AG04449 (cell line): ENCODE results near the gene CUL2.
A peak's percentile ranks its signal among the peaks of the same experiment; 100 is the strongest.
"Not testable (repeated sequence)": the region's sequence is repeated elsewhere in the genome, so short reads cannot be mapped to it uniquely, and the experiment has no call there.

Experiments used
- CTCF ChIA-PET: fragments of 350-600 bp; formaldehyde crosslinking; extraction: SDS; loops from one replicate; lab custom pipeline; 2021; ENCODE audit warnings: antibody characterized with exemption; lab: Yijun Ruan, JAX
- POLR2A ChIA-PET: fragments of 400-600, 350-600 bp; formaldehyde crosslinking; extraction: SDS; loops from one replicate; lab custom pipeline; 2020; ENCODE audit warnings: antibody characterized with exemption, inconsistent platforms; lab: Yijun Ruan, JAX
- DNase-seq: peaks from one replicate; pipeline ENCODE4 v3.0.0-alpha.2; 2010; ENCODE audit warnings: low read depth, low spot score
- H3K4me3 ChIP-seq: 2 replicates; pipeline ENCODE4 v1.5.1; 2011; ENCODE audit warnings: low read depth, mild to moderate bottlenecking, control low read depth, low read length
- TF ChIP-seq, protein P1 (sequence below): IDR thresholded peaks from one replicate; pipeline ENCODE4 v1.5.1; 2011; ENCODE audit warnings: mild to moderate bottlenecking, moderate library complexity, low read length, control low read depth, inconsistent platforms; ENCODE audit not compliant: insufficient read depth; ENCODE audit errors: missing control alignments

CUL2 gene

DNA sequence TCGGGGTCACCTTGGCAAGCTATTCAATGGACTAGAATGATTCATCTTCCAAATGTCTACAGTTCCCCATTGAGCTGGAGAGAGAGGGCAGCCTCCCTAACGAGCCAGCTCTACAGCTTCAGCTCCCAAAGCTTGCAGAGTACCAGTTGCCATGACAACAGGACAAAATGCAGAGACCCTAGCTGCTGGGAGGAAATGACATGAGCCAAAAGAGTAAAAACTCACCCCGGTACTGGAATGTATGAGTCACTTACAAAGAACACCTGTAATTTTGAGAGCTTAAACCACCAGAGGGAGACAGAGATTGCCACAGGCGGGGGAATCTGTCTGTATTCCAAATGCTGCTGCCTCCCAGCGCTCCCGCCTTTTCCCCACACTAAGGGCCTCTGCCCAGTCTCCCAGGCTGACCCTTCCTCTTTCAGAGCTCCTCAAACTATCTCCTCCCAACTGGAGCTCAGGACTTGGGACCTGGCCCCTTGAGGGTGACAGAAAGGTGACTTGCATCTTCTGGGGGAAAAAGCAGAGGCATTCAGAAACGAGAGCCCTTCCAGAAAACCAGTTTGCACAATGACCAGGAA lies 95.5 kb downstream of the CUL2 start:
- TF ChIP-seq, protein P1, sequence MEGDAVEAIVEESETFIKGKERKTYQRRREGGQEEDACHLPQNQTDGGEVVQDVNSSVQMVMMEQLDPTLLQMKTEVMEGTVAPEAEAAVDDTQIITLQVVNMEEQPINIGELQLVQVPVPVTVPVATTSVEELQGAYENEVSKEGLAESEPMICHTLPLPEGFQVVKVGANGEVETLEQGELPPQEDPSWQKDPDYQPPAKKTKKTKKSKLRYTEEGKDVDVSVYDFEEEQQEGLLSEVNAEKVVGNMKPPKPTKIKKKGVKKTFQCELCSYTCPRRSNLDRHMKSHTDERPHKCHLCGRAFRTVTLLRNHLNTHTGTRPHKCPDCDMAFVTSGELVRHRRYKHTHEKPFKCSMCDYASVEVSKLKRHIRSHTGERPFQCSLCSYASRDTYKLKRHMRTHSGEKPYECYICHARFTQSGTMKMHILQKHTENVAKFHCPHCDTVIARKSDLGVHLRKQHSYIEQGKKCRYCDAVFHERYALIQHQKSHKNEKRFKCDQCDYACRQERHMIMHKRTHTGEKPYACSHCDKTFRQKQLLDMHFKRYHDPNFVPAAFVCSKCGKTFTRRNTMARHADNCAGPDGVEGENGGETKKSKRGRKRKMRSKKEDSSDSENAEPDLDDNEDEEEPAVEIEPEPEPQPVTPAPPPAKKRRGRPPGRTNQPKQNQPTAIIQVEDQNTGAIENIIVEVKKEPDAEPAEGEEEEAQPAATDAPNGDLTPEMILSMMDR: peak; percentile 34
- ChIA-PET CTCF (interaction anchor here (0.7 to 4.6 kb wide), 36 partner anchors 9 to 346 kb away, joined by 3 to 39 read pairs (median 4); no protein-coding TSS in a partner anchor), POLR2A (interaction anchor here (0.6 to 1.2 kb wide), 2 partner anchors 11 to 179 kb away, joined by 3 to 5 read pairs; no protein-coding TSS in a partner anchor)
- H3K4me3 ChIP-seq: no peak overlapping the region
- no peak for DNase-seq

DNA sequence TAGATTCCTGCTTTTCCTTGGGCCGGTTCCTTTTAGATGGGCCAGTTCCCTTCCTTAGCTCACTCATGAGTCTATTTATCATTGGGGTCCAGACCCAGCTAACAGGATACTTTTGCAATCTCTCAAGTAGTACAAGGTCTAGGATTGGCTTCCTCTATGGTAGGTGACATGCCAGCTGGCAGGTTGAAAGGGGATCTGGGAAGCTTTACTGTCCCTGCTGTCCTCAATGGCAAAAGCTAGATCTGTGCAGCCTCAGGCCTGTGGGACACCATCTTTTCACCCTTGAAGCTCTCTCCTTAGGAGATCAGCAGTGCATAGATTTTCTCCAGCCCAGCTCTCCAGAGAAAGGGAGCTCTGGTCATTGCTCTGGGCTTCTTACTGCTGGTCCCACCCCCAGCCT lies 96.4 kb downstream of the CUL2 start:
- DNase-seq: no peak
- no peak overlapping the region for H3K4me3 ChIP-seq
- CTCF ChIA-PET: interaction anchor here (0.7 to 4.6 kb wide), 20 partner anchors 8 to 345 kb away, joined by 3 to 39 read pairs (median 6); no protein-coding TSS in a partner anchor
- POLR2A ChIA-PET: no interaction called here
- TF ChIP-seq, protein P1: no peak

DNA sequence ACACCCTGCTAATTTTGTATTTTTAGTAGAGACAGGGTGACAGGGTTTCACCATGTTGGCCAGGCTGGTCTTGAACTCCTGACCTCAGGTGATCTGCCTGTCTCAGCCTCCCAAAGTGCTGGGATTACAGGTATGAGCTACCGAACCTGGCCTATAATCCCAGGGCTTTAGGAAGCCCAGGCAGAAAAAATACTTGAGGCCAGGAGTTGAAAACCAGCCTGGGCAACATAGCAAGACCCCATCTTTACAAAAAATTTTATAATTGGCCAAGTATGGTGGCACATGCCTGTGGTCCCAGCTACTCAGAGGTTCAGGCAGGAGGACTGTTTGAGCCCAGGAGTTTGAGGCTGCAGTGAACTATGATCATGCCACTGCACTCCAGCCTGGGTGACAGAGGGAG lies 99.0 kb downstream of the CUL2 start:
- POLR2A ChIA-PET, DNase-seq, H3K4me3 ChIP-seq: not testable (repeated sequence)
- CTCF ChIA-PET: interaction anchor here (1.8 kb wide), 2 partner anchors 36 to 267 kb away, joined by 4 to 6 read pairs; no protein-coding TSS in a partner anchor

DNA sequence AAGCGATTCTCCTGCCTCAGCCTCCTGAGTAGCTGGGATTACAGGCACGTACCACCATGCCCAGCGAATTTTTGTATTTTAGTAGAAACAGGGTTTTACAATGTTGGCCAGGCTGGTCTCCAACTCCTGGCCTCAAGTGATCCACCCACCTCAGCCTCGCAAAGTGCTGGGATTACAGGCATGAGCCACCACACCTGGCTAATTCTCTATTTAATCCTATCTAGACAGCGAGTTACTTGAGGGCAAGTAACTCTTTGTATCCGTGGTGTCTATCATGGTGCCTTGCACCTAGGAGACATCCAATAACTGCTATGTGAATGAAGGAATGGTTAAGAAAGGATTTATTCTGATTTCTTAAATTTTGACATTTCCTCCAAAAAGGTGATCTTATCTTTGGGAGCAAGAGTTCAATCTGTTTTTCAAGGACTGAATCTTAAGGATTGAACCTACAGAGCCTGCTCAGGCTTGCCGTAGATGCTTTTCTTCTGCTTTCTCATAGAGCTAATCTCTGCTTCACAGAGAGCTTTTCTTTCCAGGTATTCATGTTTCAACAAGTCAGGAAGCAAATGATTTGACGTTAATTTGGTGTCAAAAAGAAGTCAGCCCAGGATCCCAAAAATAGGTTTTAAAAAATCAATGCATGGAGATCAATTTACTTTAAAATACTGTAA lies 101.6 kb downstream of the CUL2 start:
- DNase-seq: no peak
- TF ChIP-seq, protein P1: no peak
- POLR2A ChIA-PET: no interaction called here
- CTCF ChIA-PET: interaction anchor here (2.4 kb wide), 1 partner anchor 333 kb away, joined by 10 read pairs; no protein-coding TSS in a partner anchor
- no peak overlapping the region for H3K4me3 ChIP-seq

DNA sequence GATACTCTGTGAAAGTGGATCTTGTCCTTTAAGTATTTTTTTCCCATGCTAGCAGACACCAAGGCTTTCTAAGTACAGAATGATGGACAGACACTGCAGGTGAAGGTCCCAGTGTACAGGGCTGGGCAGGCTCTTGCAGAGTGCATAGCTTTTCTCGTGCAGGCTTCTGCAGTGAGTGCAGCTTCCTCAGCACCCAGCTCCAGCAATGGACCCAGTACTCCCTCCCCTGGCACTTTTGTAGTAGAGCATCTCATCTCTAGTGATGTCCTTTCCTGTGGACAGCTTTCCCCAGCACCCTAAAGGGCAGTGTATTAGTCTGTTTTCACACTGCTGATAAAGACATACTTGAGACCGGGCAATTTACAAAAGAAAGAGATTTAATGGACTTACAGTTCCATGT lies 104.3 kb downstream of the CUL2 start:
- DNase-seq: no peak
- TF ChIP-seq, protein P1: peak; percentile 42
- no peak overlapping the region for H3K4me3 ChIP-seq
- ChIA-PET CTCF (interaction anchor here (1.4 to 3.2 kb wide), 5 partner anchors 9 to 330 kb away, joined by 4 to 20 read pairs (median 14); no protein-coding TSS in a partner anchor), POLR2A (no interaction called here)

DNA sequence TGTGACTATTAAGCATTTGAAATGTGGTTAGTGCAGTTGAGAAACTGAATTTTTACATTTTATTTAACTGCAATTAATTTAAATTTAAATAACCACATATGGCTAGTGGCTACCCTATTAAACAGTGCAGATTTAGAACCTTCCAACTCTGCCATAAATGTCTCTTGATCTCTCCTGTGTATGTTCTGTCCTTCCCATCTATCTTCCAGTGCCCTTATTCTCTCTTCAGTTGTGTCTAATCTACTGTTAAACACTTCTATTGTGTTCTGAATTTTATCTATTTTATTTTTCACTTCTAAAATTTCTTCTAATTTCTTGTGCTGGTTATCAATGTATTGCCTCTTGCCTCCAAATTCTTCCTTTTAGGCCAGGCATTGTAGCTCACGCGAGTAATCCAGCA lies 105.0 kb downstream of the CUL2 start:
- no peak for DNase-seq
- TF ChIP-seq, protein P1: no peak
- CTCF ChIA-PET: interaction anchor here (0.8 to 3.2 kb wide), 7 partner anchors 9 to 330 kb away, joined by 3 to 20 read pairs (median 8); no protein-coding TSS in a partner anchor
- POLR2A ChIA-PET: no interaction called here
- no peak overlapping the region for H3K4me3 ChIP-seq
